Neutrophil (primary cell): Measurements from ENCODE around the gene CCDC27.
"Not testable (repeated sequence)": the region's sequence is repeated elsewhere in the genome, so short reads cannot be mapped to it uniquely, and the experiment has no call there.

Experiments
- H3K27ac ChIP-seq: fragments of 200-600 bp; sonication (generic); 2 replicates; pipeline ENCODE4 v1.5.1; 2016; ENCODE audit warnings: mild to moderate bottlenecking, moderate library complexity
- H3K27me3 ChIP-seq: fragments of 200-600 bp; sonication (generic); 2 replicates; pipeline ENCODE4 v1.6.0; 2016; ENCODE audit warnings: mild to moderate bottlenecking
- H3K36me3 ChIP-seq: fragments of 200-600 bp; sonication (generic); 2 replicates; pipeline ENCODE4 v1.5.1; 2017
- H3K4me1 ChIP-seq, 2 experiments: fragments of 200-600 bp in 1 of 2; sonication (generic) in 1 of 2; 1 replicate in 1 of 2; 2 replicates in 1 of 2; pipeline versions ENCODE4 v1.5.1 to v1.6.1; 2013 to 2016; ENCODE audit warnings: low read depth in 1 of 2, low read length in 1 of 2, mild to moderate bottlenecking in 1 of 2, moderate library complexity in 1 of 2; ENCODE audit not compliant: control insufficient read depth in 1 of 2, insufficient read depth in 1 of 2
- H3K4me3 ChIP-seq, 2 experiments: fragments of 200-600 bp in 1 of 2; sonication (generic) in 1 of 2; 1 replicate in 1 of 2; 2 replicates in 1 of 2; pipeline ENCODE4 v1.5.1; 2013 to 2016; ENCODE audit warnings: low read depth in 1 of 2, low read length in 1 of 2, mild to moderate bottlenecking in 1 of 2, moderate library complexity in 1 of 2
- H3K9me3 ChIP-seq: fragments of 200-600 bp; sonication (generic); 2 replicates; pipeline ENCODE4 v1.5.1; 2016
- TF ChIP-seq, protein P1 (sequence below): fragments of 200-600 bp; sonication (generic); IDR thresholded peaks from 2 replicates; pipeline ENCODE4 v1.5.1; 2016; ENCODE audit warnings: antibody characterized with exemption

The CCDC27 gene

DNA sequence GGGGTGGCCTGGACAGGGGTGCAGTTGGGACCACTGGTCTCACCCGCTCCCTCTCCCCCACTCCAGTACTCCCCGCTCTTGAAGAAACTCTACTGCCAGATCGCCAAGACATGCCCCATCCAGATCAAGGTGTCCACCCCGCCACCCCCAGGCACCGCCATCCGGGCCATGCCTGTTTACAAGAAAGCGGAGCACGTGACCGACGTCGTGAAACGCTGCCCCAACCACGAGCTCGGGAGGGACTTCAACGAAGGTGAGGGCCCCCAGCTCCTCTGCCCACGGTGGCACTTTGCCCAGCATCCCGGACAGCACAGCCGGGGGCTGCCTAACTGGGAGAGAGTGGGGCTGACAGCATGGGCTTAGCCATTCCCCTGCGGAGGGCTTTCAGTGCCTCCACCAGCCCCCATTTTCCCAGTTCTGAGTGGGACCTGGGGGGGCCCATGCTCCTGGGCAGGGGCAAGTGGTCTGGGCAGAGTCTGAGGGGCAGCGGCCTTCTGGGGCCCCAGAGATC is 30.2 kb upstream of the CCDC27 start:
- no peak overlapping the region for H3K27ac ChIP-seq
- H3K27me3 ChIP-seq, result peaks cover 36% of the 10 kb centered on the region
- no peaks in the 10 kb centered on the region for H3K9me3 ChIP-seq
- peaks cover 0 to 7% of the 10 kb centered on the region in 2 experiments for H3K4me1 ChIP-seq
- H3K4me3 ChIP-seq, result no peak overlapping the region
- TF ChIP-seq, protein P1, sequence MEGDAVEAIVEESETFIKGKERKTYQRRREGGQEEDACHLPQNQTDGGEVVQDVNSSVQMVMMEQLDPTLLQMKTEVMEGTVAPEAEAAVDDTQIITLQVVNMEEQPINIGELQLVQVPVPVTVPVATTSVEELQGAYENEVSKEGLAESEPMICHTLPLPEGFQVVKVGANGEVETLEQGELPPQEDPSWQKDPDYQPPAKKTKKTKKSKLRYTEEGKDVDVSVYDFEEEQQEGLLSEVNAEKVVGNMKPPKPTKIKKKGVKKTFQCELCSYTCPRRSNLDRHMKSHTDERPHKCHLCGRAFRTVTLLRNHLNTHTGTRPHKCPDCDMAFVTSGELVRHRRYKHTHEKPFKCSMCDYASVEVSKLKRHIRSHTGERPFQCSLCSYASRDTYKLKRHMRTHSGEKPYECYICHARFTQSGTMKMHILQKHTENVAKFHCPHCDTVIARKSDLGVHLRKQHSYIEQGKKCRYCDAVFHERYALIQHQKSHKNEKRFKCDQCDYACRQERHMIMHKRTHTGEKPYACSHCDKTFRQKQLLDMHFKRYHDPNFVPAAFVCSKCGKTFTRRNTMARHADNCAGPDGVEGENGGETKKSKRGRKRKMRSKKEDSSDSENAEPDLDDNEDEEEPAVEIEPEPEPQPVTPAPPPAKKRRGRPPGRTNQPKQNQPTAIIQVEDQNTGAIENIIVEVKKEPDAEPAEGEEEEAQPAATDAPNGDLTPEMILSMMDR, result no peak
- H3K36me3 ChIP-seq, result no peaks in the 10 kb centered on the region

DNA sequence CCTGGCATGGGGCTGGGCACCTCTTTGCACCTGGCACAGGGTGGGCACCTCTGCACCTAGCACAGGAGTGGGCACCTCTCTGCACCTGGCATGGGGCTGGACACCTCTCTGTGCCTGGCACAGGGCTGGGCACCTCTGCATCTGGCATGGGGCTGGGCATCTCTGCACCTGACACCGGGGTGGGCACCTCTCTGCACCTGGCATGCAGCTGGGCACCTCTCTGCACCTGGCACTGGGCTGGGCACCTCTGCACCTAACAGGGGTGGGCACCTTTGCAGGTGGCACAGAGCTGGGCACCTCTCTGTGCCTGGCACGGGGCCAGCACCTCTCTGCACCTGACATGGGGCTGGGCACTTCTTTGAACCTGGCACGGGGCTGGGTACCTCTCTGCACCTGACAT is 29.4 kb upstream of the CCDC27 start:
- H3K27me3 ChIP-seq, result peaks cover 36% of the 10 kb centered on the region
- H3K36me3 ChIP-seq, result no peaks in the 10 kb centered on the region
- H3K4me1 ChIP-seq, result peaks cover 0 to 3% of the 10 kb centered on the region in 2 experiments
- H3K4me3 ChIP-seq, result no peak overlapping the region
- H3K9me3 ChIP-seq, result no peaks in the 10 kb centered on the region
- no peak overlapping the region for H3K27ac ChIP-seq
- TF ChIP-seq, protein P1, result no peak

DNA sequence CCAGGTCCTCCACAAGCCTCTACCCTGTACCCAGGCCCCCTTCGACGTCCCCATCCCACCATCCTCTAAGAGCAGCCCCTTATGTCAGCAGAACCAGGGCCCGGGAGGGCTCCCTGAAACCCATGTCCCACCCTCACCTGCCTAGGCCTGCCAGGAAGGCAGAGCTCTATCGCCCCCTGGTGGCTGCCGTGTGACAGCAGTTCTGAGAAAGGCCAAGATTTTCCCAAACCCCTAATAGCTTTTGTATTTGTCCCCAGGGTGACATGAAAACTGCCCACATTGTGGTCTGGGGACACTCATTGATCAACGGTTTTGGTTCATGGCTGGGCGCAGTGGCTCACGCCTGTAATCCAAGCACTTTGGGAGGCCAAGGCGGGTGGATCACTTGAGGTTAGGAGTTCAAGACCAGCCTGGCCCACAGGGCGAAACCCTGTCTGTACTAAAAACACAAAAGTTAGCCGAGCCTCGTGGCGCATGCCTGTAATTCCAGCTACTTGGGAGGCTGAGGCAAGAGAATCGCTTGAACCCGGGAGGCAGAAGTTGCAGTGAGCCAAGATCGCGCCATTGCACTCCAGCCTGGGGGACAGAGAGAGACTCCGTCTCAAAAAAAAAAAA is 27.7 kb upstream of the CCDC27 start:
- not testable (repeated sequence) for H3K4me1 ChIP-seq

DNA sequence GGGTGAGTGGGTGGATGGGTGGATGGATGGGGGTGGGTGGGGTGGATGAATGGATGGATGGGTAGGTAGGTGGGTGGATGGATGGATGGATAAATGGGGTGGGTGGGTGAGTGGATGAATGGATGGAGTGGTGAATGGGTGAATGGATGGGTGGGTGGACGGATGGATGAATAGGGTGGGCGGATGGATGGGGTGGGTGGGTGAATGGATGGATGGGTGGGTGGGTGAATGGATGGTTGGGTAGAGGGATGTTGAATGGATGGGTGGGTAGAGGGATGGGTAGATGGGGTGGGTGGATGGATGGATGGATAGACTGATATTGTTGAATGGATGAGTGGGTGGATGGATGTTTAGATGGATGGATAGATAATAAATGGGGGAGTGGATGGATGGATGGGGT is 26.9 kb upstream of the CCDC27 start:
- H3K27me3 ChIP-seq, result peaks cover 18% of the 10 kb centered on the region
- no peak overlapping the region for H3K27ac ChIP-seq

More for the DNA sequence above, 27.7 kb upstream of the CCDC27 start:
- TF ChIP-seq, protein P1, result peak; percentile 92
- H3K9me3 ChIP-seq, H3K27ac ChIP-seq, H3K4me3 ChIP-seq, H3K36me3 ChIP-seq: not testable (repeated sequence)
- peaks cover 21% of the 10 kb centered on the region for H3K27me3 ChIP-seq

DNA sequence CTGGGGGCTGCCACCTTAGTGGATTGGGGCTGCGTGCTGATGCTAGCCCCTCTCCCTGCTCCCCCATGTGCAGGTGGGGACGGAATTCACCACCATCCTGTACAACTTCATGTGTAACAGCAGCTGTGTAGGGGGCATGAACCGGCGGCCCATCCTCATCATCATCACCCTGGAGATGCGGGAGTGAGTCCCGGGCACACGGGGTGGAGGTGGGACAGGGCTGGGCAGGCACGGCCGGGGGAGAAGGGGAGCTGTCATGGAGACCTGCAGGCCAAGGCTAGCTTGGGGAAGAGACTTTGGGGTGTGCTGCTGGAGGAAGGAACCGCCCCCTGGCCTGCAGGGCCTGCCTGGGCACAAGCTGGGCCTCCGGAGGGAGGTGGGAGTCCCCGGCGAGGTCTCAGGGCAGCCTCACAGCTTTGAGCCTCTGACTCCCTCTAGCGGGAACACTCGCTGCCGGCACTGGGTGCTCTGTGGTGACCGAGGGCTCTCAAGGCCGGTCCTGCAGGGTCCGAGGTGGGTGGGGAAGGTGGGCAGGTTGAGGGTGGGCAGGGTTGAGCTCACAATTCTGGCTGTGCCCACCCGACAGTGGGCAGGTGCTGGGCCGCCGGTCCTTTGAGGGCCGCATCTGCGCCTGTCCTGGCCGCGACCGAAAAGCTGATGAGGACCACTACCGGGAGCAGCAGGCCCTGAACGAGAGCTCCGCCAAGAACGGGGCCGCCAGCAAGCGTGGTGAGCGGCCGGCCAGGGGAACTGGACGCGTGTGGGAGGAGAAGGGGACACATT is 25.0 kb upstream of the CCDC27 start:
- H3K36me3 ChIP-seq, result no peaks in the 10 kb centered on the region
- H3K27ac ChIP-seq, result no peak overlapping the region
- no peak overlapping the region for H3K4me3 ChIP-seq
- peaks cover 32% of the 10 kb centered on the region for H3K27me3 ChIP-seq
- TF ChIP-seq, protein P1, result no peak
- H3K9me3 ChIP-seq, result no peaks in the 10 kb centered on the region
- H3K4me1 ChIP-seq, result no peaks in the 10 kb centered on the region

More for the DNA sequence above, 26.9 kb upstream of the CCDC27 start:
- H3K4me1 ChIP-seq, result no peaks in the 10 kb centered on the region
- no peaks in the 10 kb centered on the region for H3K36me3 ChIP-seq
- no peaks in the 10 kb centered on the region for H3K9me3 ChIP-seq
- H3K4me3 ChIP-seq, result no peak overlapping the region
- TF ChIP-seq, protein P1, result no peak
